ENCODE measurements around the gene TPRN.

DNA sequence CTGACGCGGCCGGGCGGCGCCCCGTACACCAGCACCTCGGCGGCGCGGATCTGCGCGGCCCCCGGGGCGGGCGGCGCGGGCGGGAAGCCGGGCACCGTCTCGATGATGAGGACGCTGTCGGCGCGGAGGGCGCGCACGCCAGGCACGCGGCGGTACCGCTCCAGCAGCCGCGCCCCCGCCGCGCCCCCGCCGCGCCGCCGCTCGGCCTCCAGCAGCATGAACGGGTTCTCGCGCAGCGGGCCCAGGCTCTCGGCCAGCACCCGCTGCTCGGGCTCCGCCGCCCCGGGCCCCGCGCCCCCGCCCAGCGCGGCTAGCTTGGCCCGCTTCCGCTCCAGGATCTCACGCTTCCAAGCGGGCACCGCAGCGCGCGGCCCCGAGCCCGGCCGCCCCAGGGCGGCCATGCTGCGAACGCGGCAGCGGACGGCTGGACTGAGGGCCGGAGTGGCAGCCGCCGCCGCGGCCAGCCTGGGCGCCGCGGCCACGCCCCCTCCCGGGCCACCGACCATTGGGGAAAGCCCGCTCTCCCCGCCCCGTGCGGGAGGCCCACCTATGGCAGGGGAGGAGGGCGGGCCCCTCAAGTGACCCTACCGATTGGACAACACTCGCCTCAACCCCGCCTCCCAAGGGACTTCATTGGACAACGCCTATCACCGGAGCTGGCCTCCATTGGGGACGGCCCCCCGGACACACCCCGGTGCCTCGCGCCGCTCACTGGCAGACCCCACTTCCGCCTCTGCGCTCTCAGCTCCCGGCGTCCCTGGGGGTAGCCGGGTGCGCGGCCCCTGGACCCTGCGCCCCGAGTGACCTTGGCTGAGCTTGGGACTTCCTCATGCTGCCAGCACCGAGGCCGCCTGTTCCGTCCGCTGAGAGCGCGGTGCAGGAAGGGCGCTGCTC lies at the start of gene TPRN:
- TF ChIP-seq POLR2A (IDR thresholded peaks at IDR 0.05) (peak; percentile 39 to 53), POLR2AphosphoS5 (IDR thresholded peaks at IDR 0.05) (peak; percentile 52 to 84 (median 74))
- TF ChIP-seq, protein P1, sequence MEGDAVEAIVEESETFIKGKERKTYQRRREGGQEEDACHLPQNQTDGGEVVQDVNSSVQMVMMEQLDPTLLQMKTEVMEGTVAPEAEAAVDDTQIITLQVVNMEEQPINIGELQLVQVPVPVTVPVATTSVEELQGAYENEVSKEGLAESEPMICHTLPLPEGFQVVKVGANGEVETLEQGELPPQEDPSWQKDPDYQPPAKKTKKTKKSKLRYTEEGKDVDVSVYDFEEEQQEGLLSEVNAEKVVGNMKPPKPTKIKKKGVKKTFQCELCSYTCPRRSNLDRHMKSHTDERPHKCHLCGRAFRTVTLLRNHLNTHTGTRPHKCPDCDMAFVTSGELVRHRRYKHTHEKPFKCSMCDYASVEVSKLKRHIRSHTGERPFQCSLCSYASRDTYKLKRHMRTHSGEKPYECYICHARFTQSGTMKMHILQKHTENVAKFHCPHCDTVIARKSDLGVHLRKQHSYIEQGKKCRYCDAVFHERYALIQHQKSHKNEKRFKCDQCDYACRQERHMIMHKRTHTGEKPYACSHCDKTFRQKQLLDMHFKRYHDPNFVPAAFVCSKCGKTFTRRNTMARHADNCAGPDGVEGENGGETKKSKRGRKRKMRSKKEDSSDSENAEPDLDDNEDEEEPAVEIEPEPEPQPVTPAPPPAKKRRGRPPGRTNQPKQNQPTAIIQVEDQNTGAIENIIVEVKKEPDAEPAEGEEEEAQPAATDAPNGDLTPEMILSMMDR (IDR thresholded peaks at IDR 0.05): no peak

Measured in sigmoid colon (tissue), 4 donors.